ENCODE results near the gene RBFOX1. TPM values are rescaled to one million over a fixed set of nuclear protein-coding genes. Genes with fewer than 3 reads are reported as not detected.

The RBFOX1 gene
- total RNA-seq, 1 donor from 2014 or later = not detected

- Histone ChIP-seq H3K27ac (no peak overlapping the region), H3K27me3 (no peaks in the 10 kb centered on the region), H3K4me1 (no peaks in the 10 kb centered on the region), H3K9me3 (no peaks in the 10 kb centered on the region), H3K36me3 (no peaks in the 10 kb centered on the region), H3K4me3 (no peak overlapping the region)
- TF ChIP-seq CTCF (IDR thresholded peaks at IDR 0.05) = no peak
- DNase-seq (ENCODE audit: low spot score in 2 of 2) = no peak
- intact Hi-C loops (cut with DNase I) = no loop called here
These were observed 2.3 kb downstream of the RBFOX1 start for GRCh38 chr16:7334801-7335560.

- H3K9me3 ChIP-seq = no peaks in the 10 kb centered on the region
- H3K27me3 ChIP-seq = no peaks in the 10 kb centered on the region
- H3K4me3 ChIP-seq = no peak overlapping the region
- no peak overlapping the region for H3K27ac ChIP-seq
- no peaks in the 10 kb centered on the region for H3K36me3 ChIP-seq
- no peak for TF ChIP-seq CTCF (IDR thresholded peaks at IDR 0.05)
- no peak for DNase-seq (ENCODE audit: low spot score in 2 of 2)
- intact Hi-C loops (cut with DNase I) = no loop called here
- no peaks in the 10 kb centered on the region for H3K4me1 ChIP-seq
These were observed 3.5 kb downstream of the RBFOX1 start for GRCh38 chr16:7335991-7336634.

- Histone ChIP-seq H3K27me3 (no peaks in the 10 kb centered on the region), H3K27ac (no peak overlapping the region), H3K9me3 (no peaks in the 10 kb centered on the region), H3K4me3 (no peak overlapping the region), H3K4me1 (no peaks in the 10 kb centered on the region), H3K36me3 (no peaks in the 10 kb centered on the region)
- TF ChIP-seq CTCF (IDR thresholded peaks at IDR 0.05) = no peak
- DNase-seq (ENCODE audit: low spot score in 2 of 2) = no peak
- intact Hi-C loops (cut with DNase I) = no loop called here
These were observed 4.1 kb downstream of the RBFOX1 start for GRCh38 chr16:7336742-7337141.

- no peak overlapping the region for H3K4me3 ChIP-seq
- H3K27me3 ChIP-seq = no peaks in the 10 kb centered on the region
- no peaks in the 10 kb centered on the region for H3K9me3 ChIP-seq
- H3K27ac ChIP-seq = no peak overlapping the region
- no peak for DNase-seq (ENCODE audit: low spot score in 2 of 2)
- intact Hi-C loops (cut with DNase I) = no loop called here
- no peaks in the 10 kb centered on the region for H3K36me3 ChIP-seq
- H3K4me1 ChIP-seq = no peaks in the 10 kb centered on the region
- TF ChIP-seq CTCF (IDR thresholded peaks at IDR 0.05) = no peak
These were observed 6.2 kb downstream of the RBFOX1 start for GRCh38 chr16:7338826-7339225.

GRCh38 chr16:7339700-7340099, 7.1 kb downstream of the RBFOX1 start:
- no peak for TF ChIP-seq CTCF (IDR thresholded peaks at IDR 0.05)
- Histone ChIP-seq H3K27ac (no peak overlapping the region), H3K9me3 (no peaks in the 10 kb centered on the region), H3K4me3 (no peak overlapping the region), H3K36me3 (no peaks in the 10 kb centered on the region), H3K27me3 (no peaks in the 10 kb centered on the region), H3K4me1 (no peaks in the 10 kb centered on the region)
- intact Hi-C loops (cut with DNase I) = no loop called here
- DNase-seq (ENCODE audit: low spot score in 2 of 2) = no peak
